Activated CD8-positive, alpha-beta T cell treated with anti-CD3 and anti-CD28 coated beads for 36 hours (primary cell): ENCODE measurements around the gene USP34. TPM values are rescaled to one million over a fixed set of nuclear protein-coding genes. Genes with fewer than 3 reads are reported as not detected.

Experiments used
- ATAC-seq: fragments of 200-7000 bp; cut with Tn5 transposase; one replicate; pipeline ENCODE4 v1.10.0; 2021; ENCODE audit warnings: mild to moderate bottlenecking, moderate library complexity
- CTCF ChIA-PET: fragments of 350-600 bp; sonication (Branson Sonifier 250); formaldehyde crosslinking; loops from one replicate; lab custom pipeline; 2021; ENCODE audit warnings: antibody characterized with exemption; lab: Charles Lee
- POLR2A ChIA-PET: fragments of 350-600 bp; sonication (Branson Sonifier 250); formaldehyde crosslinking; loops from one replicate; lab custom pipeline; 2021; ENCODE audit warnings: antibody characterized with exemption; lab: Charles Lee
- DNase-seq: peaks from one replicate; pipeline ENCODE4 v3.0.0-alpha.2; 2020
- H3K27ac Mint-ChIP-seq: one replicate; pipeline ENCODE4 v1.8.0; 2021; ENCODE audit warnings: mild to moderate bottlenecking, mixed read lengths
- H3K27me3 Mint-ChIP-seq: one replicate; pipeline ENCODE4 v1.8.0; 2021; ENCODE audit warnings: mixed read lengths
- H3K36me3 Mint-ChIP-seq: one replicate; pipeline ENCODE4 v1.8.0; 2021; ENCODE audit warnings: low read depth, mixed read lengths
- H3K4me1 Mint-ChIP-seq: one replicate; pipeline ENCODE4 v1.8.0; 2021; ENCODE audit warnings: low read depth, mixed read lengths
- H3K4me3 Mint-ChIP-seq: one replicate; pipeline ENCODE4 v1.8.0; 2021; ENCODE audit warnings: mild to moderate bottlenecking, moderate library complexity, mixed read lengths
- H3K9me3 Mint-ChIP-seq: one replicate; pipeline ENCODE4 v1.8.0; 2021; ENCODE audit warnings: mixed read lengths
- intact Hi-C: fragments of 100-400 bp; cut with micrococcal nuclease; formaldehyde crosslinking; loops from one replicate; pipeline ENCODE4 v1.10.0; 2022
- total RNA-seq, 2 experiments: library from RNA; stranded (reverse); gene quantifications; one replicate each; pipeline ENCODE4 v1.2.3, GENCODE V29; 2021
- TF ChIP-seq, protein P1 (sequence below): fragments of 200-600 bp; IDR thresholded peaks from one replicate; pipeline ENCODE4 v1.8.0; 2022; ENCODE audit warnings: antibody characterized with exemption, mild to moderate bottlenecking

Gene USP34
- total RNA-seq, 2 experiments from 2014 or later = 69.0 to 71.3 TPM

DNA sequence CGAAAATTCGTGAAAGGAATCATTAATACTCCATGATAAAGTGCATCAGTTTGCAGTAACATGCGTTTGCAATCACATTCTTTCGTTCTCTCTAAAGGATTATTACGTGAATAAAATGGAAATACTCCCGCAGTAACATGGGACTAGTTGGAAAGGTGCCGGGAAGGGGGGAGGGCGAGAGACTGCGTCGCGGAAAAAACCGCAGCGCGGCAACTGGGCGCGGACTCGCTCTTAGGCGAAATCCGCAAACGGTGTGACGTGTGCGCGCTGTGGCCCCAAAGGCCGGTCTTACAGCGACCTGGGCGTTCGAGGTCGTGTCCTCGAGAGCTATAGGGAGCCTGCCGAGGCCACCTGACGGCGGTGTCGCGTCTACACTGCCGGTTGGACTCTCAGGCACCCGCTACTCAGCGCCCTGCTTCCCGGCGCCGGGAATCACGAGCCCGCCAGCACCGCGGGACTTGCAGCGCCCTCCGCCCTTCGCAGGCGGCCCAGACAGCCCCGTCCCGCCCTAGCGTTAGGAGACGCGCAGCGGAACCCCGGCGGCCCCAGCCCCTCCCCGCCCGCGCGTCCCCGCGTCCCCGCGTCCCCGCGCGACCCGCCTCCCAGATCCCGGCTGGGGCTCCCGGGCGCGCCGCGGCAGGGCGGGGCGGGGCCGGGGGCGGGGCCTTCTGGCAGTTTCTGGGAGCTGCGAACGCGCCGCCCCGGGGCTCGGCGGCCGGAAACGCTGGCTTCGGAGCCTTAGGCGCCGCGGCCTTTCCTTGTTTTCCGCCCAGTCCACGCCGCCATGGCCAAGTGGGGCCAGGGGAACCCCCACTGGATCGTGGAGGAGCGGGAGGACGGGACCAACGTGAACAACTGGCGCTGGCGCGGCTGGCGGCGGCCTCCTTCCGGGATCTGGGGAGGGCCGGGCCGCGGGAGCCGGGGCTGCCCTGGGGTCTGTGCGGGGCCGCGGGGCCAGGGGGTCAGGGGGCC is 293.8 kb downstream of the USP34 start:
- Mint-ChIP-seq H3K4me3 (peak overlapping the region; percentile 85), H3K27ac (peak overlapping the region; percentile 88), H3K4me1 (peaks cover 47% of the 10 kb centered on the region), H3K27me3 (no peaks in the 10 kb centered on the region), H3K36me3 (peaks cover 36% of the 10 kb centered on the region), H3K9me3 (no peaks in the 10 kb centered on the region)
- intact Hi-C loops = no loop called here
- TF ChIP-seq, protein P1, sequence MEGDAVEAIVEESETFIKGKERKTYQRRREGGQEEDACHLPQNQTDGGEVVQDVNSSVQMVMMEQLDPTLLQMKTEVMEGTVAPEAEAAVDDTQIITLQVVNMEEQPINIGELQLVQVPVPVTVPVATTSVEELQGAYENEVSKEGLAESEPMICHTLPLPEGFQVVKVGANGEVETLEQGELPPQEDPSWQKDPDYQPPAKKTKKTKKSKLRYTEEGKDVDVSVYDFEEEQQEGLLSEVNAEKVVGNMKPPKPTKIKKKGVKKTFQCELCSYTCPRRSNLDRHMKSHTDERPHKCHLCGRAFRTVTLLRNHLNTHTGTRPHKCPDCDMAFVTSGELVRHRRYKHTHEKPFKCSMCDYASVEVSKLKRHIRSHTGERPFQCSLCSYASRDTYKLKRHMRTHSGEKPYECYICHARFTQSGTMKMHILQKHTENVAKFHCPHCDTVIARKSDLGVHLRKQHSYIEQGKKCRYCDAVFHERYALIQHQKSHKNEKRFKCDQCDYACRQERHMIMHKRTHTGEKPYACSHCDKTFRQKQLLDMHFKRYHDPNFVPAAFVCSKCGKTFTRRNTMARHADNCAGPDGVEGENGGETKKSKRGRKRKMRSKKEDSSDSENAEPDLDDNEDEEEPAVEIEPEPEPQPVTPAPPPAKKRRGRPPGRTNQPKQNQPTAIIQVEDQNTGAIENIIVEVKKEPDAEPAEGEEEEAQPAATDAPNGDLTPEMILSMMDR = no peak
- DNase-seq (peak; percentile 92), ATAC-seq (peak; percentile 91)
- ChIA-PET POLR2A (interaction anchor here (0.9 to 2.4 kb wide), 10 partner anchors 12 to 172 kb away, joined by 3 to 8 read pairs (median 6); no protein-coding TSS in a partner anchor), CTCF (interaction anchor here (0.6 to 1.6 kb wide), 3 partner anchors 9 to 96 kb away, joined by 3 read pairs; no protein-coding TSS in a partner anchor)

- Mint-ChIP-seq H3K27me3 (no peaks in the 10 kb centered on the region), H3K4me1 (peaks cover 27% of the 10 kb centered on the region), H3K27ac (no peak overlapping the region), H3K4me3 (no peak overlapping the region), H3K36me3 (peaks cover 18% of the 10 kb centered on the region), H3K9me3 (no peaks in the 10 kb centered on the region)
- intact Hi-C loops = no loop called here
- TF ChIP-seq, protein P1 = no peak
- no peak for DNase-seq
- POLR2A ChIA-PET = interaction anchor here (0.7 to 1.0 kb wide), 2 partner anchors 10 to 66 kb away, joined by 3 to 4 read pairs; no protein-coding TSS in a partner anchor
- CTCF ChIA-PET = no interaction called here
- no peak for ATAC-seq
Measured at GRCh38 chr2:61175036-61175435, 295.9 kb downstream of the USP34 start.

GRCh38 chr2:61173116-61173515 is 297.8 kb downstream of the USP34 start:
- no peak for DNase-seq
- Mint-ChIP-seq H3K4me1 (peaks cover 8% of the 10 kb centered on the region), H3K27ac (no peak overlapping the region), H3K36me3 (peaks cover under 1% of the 10 kb centered on the region), H3K4me3 (no peak overlapping the region), H3K27me3 (no peaks in the 10 kb centered on the region), H3K9me3 (no peaks in the 10 kb centered on the region)
- TF ChIP-seq, protein P1 = no peak
- ChIA-PET CTCF (no interaction called here), POLR2A (no interaction called here)
- no peak for ATAC-seq
- intact Hi-C loops = no loop called here

DNA sequence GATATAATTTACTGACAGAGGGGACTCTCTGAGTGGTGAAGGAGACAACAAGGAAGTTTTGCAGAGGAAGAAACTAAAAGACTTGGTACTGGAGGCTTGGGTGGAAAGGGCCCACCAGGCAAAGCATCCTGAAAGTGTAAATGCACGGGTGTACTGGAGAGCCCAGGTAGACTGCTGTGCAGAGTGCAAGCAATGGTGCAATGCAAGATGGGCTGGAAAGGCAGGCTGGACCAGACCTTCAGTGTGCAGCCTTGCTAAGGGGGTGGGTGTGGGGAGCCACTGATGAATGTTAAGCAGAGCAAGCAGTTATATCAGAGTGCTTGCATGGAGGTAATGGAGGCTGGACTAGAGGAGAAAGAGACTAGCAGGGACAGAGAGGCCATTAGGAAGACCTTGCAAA is 298.2 kb downstream of the USP34 start:
- H3K4me1 Mint-ChIP-seq = peaks cover 8% of the 10 kb centered on the region
- TF ChIP-seq, protein P1 = no peak
- ChIA-PET CTCF (no interaction called here), POLR2A (no interaction called here)
- DNase-seq (no peak), ATAC-seq (no peak)
- H3K27ac Mint-ChIP-seq = no peak overlapping the region
- H3K9me3 Mint-ChIP-seq = no peaks in the 10 kb centered on the region
- intact Hi-C loops = no loop called here
- no peak overlapping the region for H3K4me3 Mint-ChIP-seq
- H3K36me3 Mint-ChIP-seq = no peaks in the 10 kb centered on the region
- no peaks in the 10 kb centered on the region for H3K27me3 Mint-ChIP-seq

- TF ChIP-seq, protein P1 = no peak
- intact Hi-C loops = no loop called here
- H3K9me3 Mint-ChIP-seq = no peaks in the 10 kb centered on the region
- no peak overlapping the region for H3K27ac Mint-ChIP-seq
- ATAC-seq (no peak), DNase-seq (no peak)
- H3K4me3 Mint-ChIP-seq = no peak overlapping the region
- peaks cover 20% of the 10 kb centered on the region for H3K36me3 Mint-ChIP-seq
- no peaks in the 10 kb centered on the region for H3K4me1 Mint-ChIP-seq
- H3K27me3 Mint-ChIP-seq = no peaks in the 10 kb centered on the region
- ChIA-PET CTCF (interaction anchor here (1.2 kb wide), 1 partner anchor 9 kb away, joined by 3 read pairs; no protein-coding TSS in a partner anchor), POLR2A (no interaction called here)
Measured at GRCh38 chr2:61167579-61167978, 303.3 kb downstream of the USP34 start.
